NB4 (cell line): ENCODE measurements around the gene LLGL1.

Source experiments
- DNase-seq: peaks from one replicate; pipeline ENCODE4 v3.0.0; 2010; ENCODE audit warnings: low read depth
- H3K4me3 ChIP-seq: one replicate; pipeline ENCODE4 v1.5.1; 2011; ENCODE audit warnings: mild to moderate bottlenecking, low read depth, low read length, moderate library complexity
- MYC ChIP-seq: IDR thresholded peaks from 2 replicates; pipeline ENCODE4 v1.6.1; 2011; ENCODE audit warnings: low read depth, low read length
- POLR2A ChIP-seq: IDR thresholded peaks from 2 replicates; pipeline ENCODE4 v1.6.1; 2011; ENCODE audit warnings: mild to moderate bottlenecking; ENCODE audit not compliant: insufficient read length; ENCODE audit errors: extremely low read depth
- TF ChIP-seq, protein P1 (sequence below): IDR thresholded peaks from 2 replicates; pipeline ENCODE4 v1.6.1; 2011; ENCODE audit warnings: low read depth, low read length
- TF ChIP-seq, protein P2 (sequence below): IDR thresholded peaks from one replicate; pipeline ENCODE4 v1.5.1; 2012; ENCODE audit warnings: low read depth, low read length

The LLGL1 gene

DNA sequence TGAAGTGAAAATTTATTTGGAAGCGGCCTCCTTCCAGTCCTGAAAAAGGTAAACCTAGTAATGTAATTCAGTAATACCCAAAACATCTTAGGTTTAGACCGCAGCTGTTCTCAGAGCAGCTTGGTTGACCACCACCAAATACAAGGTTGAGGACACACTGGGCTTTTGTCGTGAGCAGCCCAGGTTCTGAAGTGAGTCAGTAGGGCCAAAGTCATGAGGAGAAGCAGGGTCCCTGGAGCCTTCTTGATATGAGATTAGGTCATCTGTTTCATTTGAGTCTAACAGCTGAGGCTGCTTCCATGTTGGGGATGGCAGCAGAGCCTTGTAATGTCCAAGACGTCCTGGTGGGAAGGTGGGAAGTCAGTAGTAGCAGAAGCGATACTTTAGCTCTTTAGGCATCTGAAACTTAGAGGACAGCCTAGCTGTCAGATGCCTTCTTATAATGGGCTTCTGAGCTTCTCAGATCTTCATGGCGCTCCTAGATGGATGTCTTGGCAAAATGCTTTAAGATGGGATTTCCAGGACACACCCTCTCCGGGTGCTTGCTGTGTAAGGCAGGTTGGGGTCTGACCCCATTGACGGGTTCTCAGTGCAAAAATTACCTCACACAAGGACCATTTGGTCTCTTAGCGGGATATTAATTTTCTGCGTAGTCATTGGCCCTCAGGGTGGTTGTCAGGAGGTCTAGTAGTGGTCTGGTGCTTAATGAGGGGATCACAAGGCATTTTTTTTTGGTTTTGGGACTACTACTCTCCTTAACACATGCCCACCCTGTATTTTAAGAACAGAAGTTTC, 39.4 kb upstream of the LLGL1 start:
- peak overlapping the region; percentile 83 for H3K4me3 ChIP-seq
- peak; percentile 39 for DNase-seq
- TF ChIP-seq, protein P1, sequence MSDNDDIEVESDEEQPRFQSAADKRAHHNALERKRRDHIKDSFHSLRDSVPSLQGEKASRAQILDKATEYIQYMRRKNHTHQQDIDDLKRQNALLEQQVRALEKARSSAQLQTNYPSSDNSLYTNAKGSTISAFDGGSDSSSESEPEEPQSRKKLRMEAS: no peak
- TF ChIP-seq POLR2A (no peak), MYC (no peak)
- TF ChIP-seq, protein P2, sequence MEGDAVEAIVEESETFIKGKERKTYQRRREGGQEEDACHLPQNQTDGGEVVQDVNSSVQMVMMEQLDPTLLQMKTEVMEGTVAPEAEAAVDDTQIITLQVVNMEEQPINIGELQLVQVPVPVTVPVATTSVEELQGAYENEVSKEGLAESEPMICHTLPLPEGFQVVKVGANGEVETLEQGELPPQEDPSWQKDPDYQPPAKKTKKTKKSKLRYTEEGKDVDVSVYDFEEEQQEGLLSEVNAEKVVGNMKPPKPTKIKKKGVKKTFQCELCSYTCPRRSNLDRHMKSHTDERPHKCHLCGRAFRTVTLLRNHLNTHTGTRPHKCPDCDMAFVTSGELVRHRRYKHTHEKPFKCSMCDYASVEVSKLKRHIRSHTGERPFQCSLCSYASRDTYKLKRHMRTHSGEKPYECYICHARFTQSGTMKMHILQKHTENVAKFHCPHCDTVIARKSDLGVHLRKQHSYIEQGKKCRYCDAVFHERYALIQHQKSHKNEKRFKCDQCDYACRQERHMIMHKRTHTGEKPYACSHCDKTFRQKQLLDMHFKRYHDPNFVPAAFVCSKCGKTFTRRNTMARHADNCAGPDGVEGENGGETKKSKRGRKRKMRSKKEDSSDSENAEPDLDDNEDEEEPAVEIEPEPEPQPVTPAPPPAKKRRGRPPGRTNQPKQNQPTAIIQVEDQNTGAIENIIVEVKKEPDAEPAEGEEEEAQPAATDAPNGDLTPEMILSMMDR: no peak

DNA sequence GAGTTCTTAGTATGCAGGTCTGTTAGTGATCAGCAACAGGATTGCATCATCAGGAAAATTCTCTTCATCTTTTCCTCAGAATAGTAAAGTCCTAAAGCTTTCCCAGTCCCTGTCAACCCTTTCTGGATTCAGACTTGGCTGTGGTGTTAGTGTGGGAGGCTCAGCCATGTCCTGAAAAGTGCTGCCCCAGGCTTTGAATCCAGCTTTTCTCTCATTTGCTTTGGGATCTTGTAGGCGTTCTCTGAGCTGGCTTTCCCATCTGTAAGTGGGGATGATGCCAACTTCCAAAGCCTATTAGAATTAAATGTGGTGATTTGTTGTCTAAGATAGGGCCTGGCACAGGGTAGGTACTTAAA, 38.8 kb upstream of the LLGL1 start:
- TF ChIP-seq, protein P2: no peak
- TF ChIP-seq POLR2A: no peak
- no peak for TF ChIP-seq MYC
- TF ChIP-seq, protein P1: no peak
- DNase-seq: no peak
- peak overlapping the region; percentile 83 for H3K4me3 ChIP-seq

DNA sequence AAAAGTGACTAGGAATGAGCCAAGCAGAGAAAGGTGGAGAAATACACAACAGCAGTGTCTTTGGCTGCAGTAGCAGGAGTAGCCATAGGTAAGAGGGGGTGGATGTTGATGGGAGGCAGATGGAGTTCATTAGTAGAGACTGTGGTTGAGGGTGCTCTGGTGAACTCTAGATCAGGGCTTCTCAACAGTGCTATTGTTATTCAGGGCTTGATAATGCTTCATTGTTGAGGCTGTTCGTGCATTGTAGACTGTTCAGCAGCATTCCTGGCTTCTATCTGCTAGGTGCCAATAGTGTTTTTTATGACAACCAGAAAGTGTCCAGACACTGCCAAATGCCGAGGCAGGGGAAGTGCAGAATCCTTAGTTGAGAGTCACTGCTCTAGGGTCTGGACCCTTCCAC, 38.2 kb upstream of the LLGL1 start:
- TF ChIP-seq, protein P1: no peak
- no peak for TF ChIP-seq POLR2A
- TF ChIP-seq MYC: no peak
- TF ChIP-seq, protein P2: no peak
- peak overlapping the region; percentile 83 for H3K4me3 ChIP-seq
- DNase-seq: no peak

DNA sequence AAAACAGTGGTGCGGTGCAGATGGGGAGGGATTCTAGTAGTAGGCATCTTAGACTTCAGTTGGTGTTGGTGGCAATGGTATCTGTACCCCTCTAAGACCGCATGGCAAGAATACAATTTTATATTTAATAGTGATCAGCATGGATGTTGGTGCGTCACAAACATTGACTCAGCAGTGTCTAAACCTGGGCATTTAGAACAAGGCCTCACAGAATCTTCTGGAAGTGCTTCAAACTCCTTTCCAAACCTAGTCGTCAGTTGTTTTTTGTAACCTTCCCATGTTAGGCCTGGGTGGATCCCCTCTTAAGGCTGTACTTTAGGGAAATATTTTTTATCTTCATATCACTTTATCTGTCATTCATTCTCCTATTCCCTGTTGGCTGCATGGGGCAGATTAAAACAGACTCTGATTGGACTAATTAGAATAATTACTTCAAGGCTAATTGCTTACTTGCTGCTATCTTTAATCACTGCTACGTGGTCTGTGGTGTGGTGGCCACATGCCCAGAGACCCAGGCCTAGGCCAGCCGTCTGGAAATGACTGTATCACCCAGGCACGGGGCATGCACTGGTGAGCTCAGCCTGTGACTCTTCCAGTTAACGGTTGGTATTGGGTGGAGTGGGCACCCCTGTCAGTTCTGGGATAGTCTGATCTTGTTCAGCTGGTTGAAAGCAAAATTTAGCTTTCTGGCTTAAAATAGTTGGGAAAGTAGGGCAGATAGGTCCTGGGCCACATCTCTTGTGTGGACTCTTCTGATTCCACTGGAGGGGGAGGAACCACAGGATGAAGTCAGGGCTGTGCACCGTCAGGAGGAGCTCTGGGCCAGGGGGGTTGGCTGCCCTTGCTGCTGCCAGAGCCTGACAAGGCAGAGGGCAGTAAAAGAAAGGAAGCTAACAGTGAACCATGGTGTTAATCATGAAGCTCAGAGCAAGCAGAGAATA, 37.3 kb upstream of the LLGL1 start:
- H3K4me3 ChIP-seq: peak overlapping the region; percentile 83
- TF ChIP-seq MYC (no peak), POLR2A (no peak)
- TF ChIP-seq, protein P1: no peak
- TF ChIP-seq, protein P2: no peak
- no peak for DNase-seq

DNA sequence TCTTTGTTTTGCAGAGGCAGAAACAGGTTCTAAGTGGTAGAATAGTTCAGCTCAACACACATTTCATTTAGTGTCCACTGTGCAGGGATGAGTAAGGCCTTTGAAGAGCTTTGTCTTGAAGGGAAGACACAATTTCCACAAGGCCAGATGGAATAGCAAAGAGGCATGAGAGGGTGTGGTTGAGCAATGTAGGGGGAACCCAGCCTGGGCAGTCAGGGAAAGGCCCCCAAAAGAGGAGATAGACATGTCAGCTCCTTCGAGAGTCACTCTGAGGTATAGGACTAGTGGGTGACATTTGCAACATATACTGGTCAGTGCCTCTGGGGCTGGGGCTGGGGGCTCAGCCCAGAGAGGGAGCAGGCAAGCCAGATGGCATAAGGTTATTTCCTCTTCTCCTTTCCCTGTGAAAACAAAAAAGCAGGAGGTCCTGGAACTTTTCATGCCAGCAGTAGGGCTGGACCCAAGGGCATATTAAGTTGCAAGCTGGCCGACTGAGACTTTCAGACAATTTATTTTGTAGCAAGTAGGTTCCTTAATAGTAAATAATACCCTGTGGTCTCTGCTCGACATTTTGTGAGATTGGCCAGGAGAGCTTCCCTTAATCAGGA, 34.7 kb upstream of the LLGL1 start:
- no peak for DNase-seq
- no peak for TF ChIP-seq POLR2A
- TF ChIP-seq, protein P1: no peak
- TF ChIP-seq, protein P2: no peak
- peak overlapping the region; percentile 23 for H3K4me3 ChIP-seq
